ENCODE results near the gene SRRM4. TPM values are rescaled to one million over a fixed set of nuclear protein-coding genes. Genes with fewer than 3 reads are reported as not detected.

SRRM4 gene
- total RNA-seq, 1 experiment from 2014 or later, result 1.4 TPM

DNA sequence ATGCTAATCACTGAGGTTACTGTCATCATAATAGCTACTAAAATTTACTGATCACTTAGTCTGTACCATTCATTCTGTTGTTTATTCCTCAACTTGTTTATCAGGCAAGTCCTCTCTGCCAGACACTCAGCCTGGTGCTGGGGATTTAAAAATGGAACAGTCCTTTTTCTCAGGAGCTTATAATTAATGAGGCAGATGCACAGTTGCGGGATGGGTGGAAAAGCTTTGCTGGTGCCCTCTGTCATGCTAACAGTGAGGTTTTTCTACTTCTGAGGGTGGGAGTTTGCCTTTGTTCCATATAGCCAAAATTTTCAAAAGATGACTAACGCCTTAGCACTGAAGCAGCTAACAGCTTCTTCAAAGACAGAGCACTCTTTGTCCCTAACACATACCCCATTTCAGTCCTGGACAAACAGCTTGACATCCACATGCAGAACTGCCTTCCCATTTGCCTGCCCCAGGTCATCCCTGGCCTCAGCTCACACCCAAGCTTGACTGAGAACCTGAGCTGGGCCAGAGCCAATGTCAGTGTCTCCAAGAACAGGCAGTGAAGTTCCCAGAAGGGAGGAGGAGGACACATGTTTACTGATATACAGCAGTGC, 166.6 kb downstream of the SRRM4 start:
- Histone ChIP-seq H3K23ac (ENCODE audit: insufficient read length, low read depth, low read length) (no peak overlapping the region), H3K23me2 (ENCODE audit: insufficient read length, low read depth, low read length, poor library complexity, severe bottlenecking) (no peaks in the 10 kb centered on the region), H4K91ac (ENCODE audit: insufficient read length, low read depth, low read length) (no peak overlapping the region), H4K20me1 (ENCODE audit: control insufficient read depth, insufficient read depth, insufficient read length) (no peaks in the 10 kb centered on the region), H3K4me1 (ENCODE audit: insufficient read depth, low read length) (no peaks in the 10 kb centered on the region), H3K4me2 (ENCODE audit: insufficient read depth, insufficient read length, low read length) (no peak overlapping the region), H3K56ac (ENCODE audit: insufficient read length, low read depth, low read length) (no peak overlapping the region), H3K9ac (ENCODE audit: extremely low read depth, insufficient read length, low read length) (no peak overlapping the region), H3K9me3 (ENCODE audit: control insufficient read depth, low read depth, low read length) (peaks cover 7% of the 10 kb centered on the region), H2BK20ac (ENCODE audit: low read depth, low read length, poor library complexity, severe bottlenecking) (no peak overlapping the region), H2AK5ac (ENCODE audit: insufficient read length, low read length) (no peak overlapping the region), H3K27me3 (ENCODE audit: insufficient read depth, low read length) (no peaks in the 10 kb centered on the region), H4K5ac (ENCODE audit: insufficient read length, low read depth, low read length) (no peak overlapping the region), H2BK5ac (ENCODE audit: insufficient read length, low read length) (no peak overlapping the region), H3K79me2 (ENCODE audit: insufficient read depth, low read length) (no peaks in the 10 kb centered on the region), H3K14ac (ENCODE audit: insufficient read depth, low read length) (no peak overlapping the region), H4K8ac (replicated peaks; ENCODE audit: insufficient read length, low read depth, low read length) (no peak overlapping the region), H2BK15ac (ENCODE audit: low read depth, low read length) (no peak overlapping the region), H2BK12ac (ENCODE audit: insufficient read length, low read depth, low read length) (no peak overlapping the region), H3K18ac (ENCODE audit: insufficient read length, low read depth, low read length) (no peak overlapping the region), H2BK120ac (ENCODE audit: low read depth, low read length, poor library complexity, severe bottlenecking) (no peak overlapping the region), H3K4ac (ENCODE audit: low read depth, low read length) (no peak overlapping the region), H2AFZ (ENCODE audit: low read length) (no peak overlapping the region), H3T11ph (ENCODE audit: low read length) (no peak overlapping the region), H3K27ac (ENCODE audit: insufficient read length, low read depth, low read length) (no peak overlapping the region), H3K79me1 (ENCODE audit: insufficient read depth, low read depth, low read length, poor library complexity, severe bottlenecking) (no peaks in the 10 kb centered on the region)
- peak overlapping the region in 1 of 3 experiments; percentile 49; a peak in 2 of 7 replicates for H3K27ac Mint-ChIP-seq
- no peaks in the 10 kb centered on the region; the same call in 1 of the 2 replicates for H3K27me3 Mint-ChIP-seq (ENCODE audit: low read depth)
- peaks cover 43 to 53% of the 10 kb centered on the region in 2 experiments for H3K4me1 Mint-ChIP-seq
- WGBS (ENCODE audit: extremely low coverage, insufficient read length, low lambda C conversion rate), result no CpG with 5 or more reads among the region's 2 CpGs
- no peak for DNase-seq
- H3K9me3 Mint-ChIP-seq, result peaks cover 12 to 13% of the 10 kb centered on the region in 2 experiments; a peak in 4 of 5 replicates
- H3K4me3 Mint-ChIP-seq, result no peak overlapping the region
- TF ChIP-seq, protein P1, sequence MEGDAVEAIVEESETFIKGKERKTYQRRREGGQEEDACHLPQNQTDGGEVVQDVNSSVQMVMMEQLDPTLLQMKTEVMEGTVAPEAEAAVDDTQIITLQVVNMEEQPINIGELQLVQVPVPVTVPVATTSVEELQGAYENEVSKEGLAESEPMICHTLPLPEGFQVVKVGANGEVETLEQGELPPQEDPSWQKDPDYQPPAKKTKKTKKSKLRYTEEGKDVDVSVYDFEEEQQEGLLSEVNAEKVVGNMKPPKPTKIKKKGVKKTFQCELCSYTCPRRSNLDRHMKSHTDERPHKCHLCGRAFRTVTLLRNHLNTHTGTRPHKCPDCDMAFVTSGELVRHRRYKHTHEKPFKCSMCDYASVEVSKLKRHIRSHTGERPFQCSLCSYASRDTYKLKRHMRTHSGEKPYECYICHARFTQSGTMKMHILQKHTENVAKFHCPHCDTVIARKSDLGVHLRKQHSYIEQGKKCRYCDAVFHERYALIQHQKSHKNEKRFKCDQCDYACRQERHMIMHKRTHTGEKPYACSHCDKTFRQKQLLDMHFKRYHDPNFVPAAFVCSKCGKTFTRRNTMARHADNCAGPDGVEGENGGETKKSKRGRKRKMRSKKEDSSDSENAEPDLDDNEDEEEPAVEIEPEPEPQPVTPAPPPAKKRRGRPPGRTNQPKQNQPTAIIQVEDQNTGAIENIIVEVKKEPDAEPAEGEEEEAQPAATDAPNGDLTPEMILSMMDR (conservative IDR thresholded peaks at IDR 0.05), result no peak
- H3K36me3 Mint-ChIP-seq (ENCODE audit: insufficient read depth in 1 of 3, low read depth in 3 of 3), result peaks cover 18 to 24% (median 22%) of the 10 kb centered on the region in 3 experiments

All from H9 (cell line).